IPS DF 4.7 (cell line): Measurements from ENCODE around the gene ATP8B1.

ENCODE experiments used
- DNase-seq: peaks from one replicate; pipeline ENCODE4 v3.0.0-alpha.2; 2013; ENCODE audit warnings: low spot score; ENCODE audit errors: extremely low read depth

ATP8B1 gene

GRCh38 chr18:57630002-57630753, 172.9 kb downstream of the ATP8B1 start:
- peak; percentile 60 for DNase-seq

- no peak for DNase-seq
Measured at GRCh38 chr18:57629422-57629821, 173.7 kb downstream of the ATP8B1 start.

- DNase-seq, result no peak
Measured at GRCh38 chr18:57627488-57627887, 175.6 kb downstream of the ATP8B1 start.

- DNase-seq, result no peak
Measured at GRCh38 chr18:57624988-57625387, 178.1 kb downstream of the ATP8B1 start.

- DNase-seq, result no peak
Measured at GRCh38 chr18:57621246-57621604, 181.9 kb downstream of the ATP8B1 start.

- no peak for DNase-seq
Measured at GRCh38 chr18:57619876-57620275, 183.2 kb downstream of the ATP8B1 start.

GRCh38 chr18:57618910-57619309, 184.2 kb downstream of the ATP8B1 start:
- no peak for DNase-seq

GRCh38 chr18:57603871-57604270, 199.2 kb downstream of the ATP8B1 start:
- no peak for DNase-seq
